K562 (cell line): ENCODE data around the gene MTPN. TPM values are rescaled to one million over a fixed set of nuclear protein-coding genes. Genes with fewer than 3 reads are reported as not detected.

Experiments
- CAMTA2 ChIP-seq: fragments of 250-450 bp; sonication (Bioruptor Pico); conservative IDR thresholded peaks from 2 replicates; pipeline ENCODE4 v1.5.1; 2022
- CCAR2 ChIP-seq: fragments of 200-400 bp; formaldehyde crosslinking; IDR thresholded peaks from 2 replicates; pipeline ENCODE4 v1.6.1; 2017; ENCODE audit warnings: mild to moderate bottlenecking, low read depth, low read length
- ETV1 ChIP-seq: fragments of 450-650 bp; conservative IDR thresholded peaks from 2 replicates; pipeline ENCODE4 v1.6.1; 2016; ENCODE audit warnings: missing genetic modification characterization, control low read depth, low read depth, missing compliant biosample characterization
- FOXJ2 ChIP-seq: fragments of 200-800 bp; sonication (Bioruptor generic); IDR thresholded peaks from 2 replicates; pipeline ENCODE4 v1.6.1; 2016; ENCODE audit warnings: missing genetic modification characterization, missing compliant biosample characterization
- FOXP1 ChIP-seq: sonication (generic); formaldehyde crosslinking; IDR thresholded peaks from 2 replicates; pipeline ENCODE4 v1.8.0; 2022; ENCODE audit warnings: mild to moderate bottlenecking, missing genetic modification reagents
- MTF1 ChIP-seq: fragments of 250-450 bp; sonication (Bioruptor Pico); IDR thresholded peaks from 2 replicates; pipeline ENCODE4 v1.9.0; 2021; ENCODE audit warnings: moderate library complexity, mild to moderate bottlenecking, inconsistent platforms, borderline replicate concordance
- NELFE ChIP-seq: IDR thresholded peaks from 2 replicates; pipeline ENCODE4 v1.6.1; 2011; ENCODE audit warnings: mild to moderate bottlenecking; ENCODE audit not compliant: insufficient read depth, insufficient read length
- TBL1XR1 ChIP-seq, 2 experiments: IDR thresholded peaks; 2 replicates each; pipeline ENCODE4 v1.6.1; 2012; ENCODE audit warnings: improper control_type of control experiment in 2 of 2, low read length in 2 of 2, mild to moderate bottlenecking in 1 of 2
- USF1 ChIP-seq: sonication (generic); formaldehyde crosslinking; IDR thresholded peaks from 2 replicates; pipeline ENCODE4 v1.9.0; 2022; ENCODE audit warnings: mild to moderate bottlenecking, missing genetic modification reagents
- ZNF24 ChIP-seq: fragments of 450-650 bp; IDR thresholded peaks from 2 replicates; pipeline ENCODE4 v1.6.1; 2016
- polyA plus RNA-seq, 8 experiments: library from polyadenylated mRNA; depleted of rRNA in 4 of 8; stranded (reverse) in 5 of 8; unstranded in 3 of 8; fragments of >200 nt; fragmentation: Nextera tagmentation in 2 of 8; fragmentation: Illumina TruSeq in 1 of 8; extraction: Ambion mirVana in 2 of 8; extraction: Trizol in 1 of 8; gene quantifications; 2 replicates each; pipeline versions ENCODE4 v1.2.1 to v1.2.3, GENCODE V29; 2011 to 2014; ENCODE audit warnings: inconsistent platforms in 1 of 8, missing spikeins in 1 of 8
- total RNA-seq, 7 experiments: library from RNA; depleted of rRNA in 6 of 7; stranded (reverse); fragments of >200 nt in 6 of 7; fragmentation: Illumina TruSeq in 2 of 7; extraction: Trizol in 2 of 7; gene quantifications; 2 replicates each; pipeline versions ENCODE4 v1.2.1 to v1.2.3, GENCODE V29; 2011 to 2021; ENCODE audit warnings: low replicate concordance in 1 of 7
- TF ChIP-seq, protein P1 (sequence below): fragments of 450-650 bp; IDR thresholded peaks from 2 replicates; pipeline ENCODE4 v1.6.1; 2016; ENCODE audit warnings: missing biosample characterization, missing genetic modification characterization
- TF ChIP-seq, protein P2 (sequence below): fragments of 250-450 bp; sonication (Bioruptor Pico); IDR thresholded peaks from 2 replicates; pipeline ENCODE4 v1.5.0; 2021; ENCODE audit warnings: mild to moderate bottlenecking, moderate library complexity
- TF ChIP-seq, protein P3 (sequence below): fragments of 450-650 bp; formaldehyde crosslinking; IDR thresholded peaks from 2 replicates; pipeline ENCODE4 v1.4.0; 2022; ENCODE audit warnings: mild to moderate bottlenecking, moderate library complexity
- TF ChIP-seq, protein P4 (sequence below): fragments of 250-450 bp; sonication (Bioruptor Pico); IDR thresholded peaks from 2 replicates; pipeline ENCODE4 v1.8.0; 2022; ENCODE audit warnings: inconsistent platforms, mild to moderate bottlenecking, moderate library complexity, borderline replicate concordance
- TF ChIP-seq, protein P5 (sequence below): IDR thresholded peaks from 2 replicates; pipeline ENCODE4 v1.6.1; 2011; ENCODE audit warnings: borderline replicate concordance, low read depth, mild to moderate bottlenecking, moderate library complexity, low read length; ENCODE audit not compliant: insufficient read depth, poor library complexity, severe bottlenecking

The MTPN gene
- total and polyA plus RNA-seq, 9 of the 15 experiments (the other 6 are each of a cell fraction or from before 2014, with no cell fraction given), result 68.5 to 261 (median 156) TPM

DNA sequence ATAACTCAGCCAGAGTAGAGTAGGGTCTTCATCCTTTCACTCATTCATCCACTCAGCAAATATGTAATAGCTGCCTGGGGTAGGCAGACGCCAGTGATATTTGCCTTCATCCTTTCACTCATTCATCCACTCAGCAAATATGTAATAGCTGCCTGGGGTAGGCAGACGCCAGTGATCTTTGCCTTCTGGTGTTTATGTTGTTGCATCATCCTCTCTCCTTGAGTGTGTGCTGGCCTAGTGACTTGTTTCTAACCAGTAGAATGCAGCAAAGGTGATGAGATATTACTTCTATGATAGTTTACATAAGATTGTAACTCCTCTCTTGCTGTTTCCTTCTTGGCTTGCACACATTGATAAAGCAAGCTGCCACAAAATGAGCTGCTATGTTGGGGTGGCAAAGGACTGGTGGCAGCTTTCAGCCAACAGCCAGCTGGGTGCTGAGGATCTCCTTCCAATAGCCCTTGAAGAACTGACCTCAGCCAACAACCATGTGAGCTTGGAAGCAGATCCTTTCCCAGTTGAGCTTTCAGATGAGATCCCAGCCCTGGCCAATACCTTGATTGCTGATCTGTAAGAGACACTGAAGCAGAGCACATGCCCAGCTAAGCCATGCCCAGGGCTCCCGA is 23.2 kb upstream of the MTPN start (continued):
- TF ChIP-seq, protein P1, sequence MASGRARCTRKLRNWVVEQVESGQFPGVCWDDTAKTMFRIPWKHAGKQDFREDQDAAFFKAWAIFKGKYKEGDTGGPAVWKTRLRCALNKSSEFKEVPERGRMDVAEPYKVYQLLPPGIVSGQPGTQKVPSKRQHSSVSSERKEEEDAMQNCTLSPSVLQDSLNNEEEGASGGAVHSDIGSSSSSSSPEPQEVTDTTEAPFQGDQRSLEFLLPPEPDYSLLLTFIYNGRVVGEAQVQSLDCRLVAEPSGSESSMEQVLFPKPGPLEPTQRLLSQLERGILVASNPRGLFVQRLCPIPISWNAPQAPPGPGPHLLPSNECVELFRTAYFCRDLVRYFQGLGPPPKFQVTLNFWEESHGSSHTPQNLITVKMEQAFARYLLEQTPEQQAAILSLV (tag), result peak; percentile 77
- TF ChIP-seq USF1 (0 out of 2 replicates have a peak, but pooled peaks have one; percentile 12), MTF1 (CRISPR knock-in tag) (no peak), ETV1 (tag) (no peak), FOXP1 (CRISPR knock-in tag) (0 out of 2 replicates have a peak, but pooled peaks have one; percentile 36), CAMTA2 (CRISPR knock-in tag) (no peak), ZNF24 (peak; percentile 52; the same call in 1 of the 2 replicates), CCAR2 (no peak), NELFE (no peak), TBL1XR1 (IDR thresholded peaks at IDR 0.05; ENCODE audit: low read length in 2 of 2) (no peak), FOXJ2 (tag) (peak; percentile 48; the same call in 1 of the 2 replicates)
- TF ChIP-seq, protein P2, sequence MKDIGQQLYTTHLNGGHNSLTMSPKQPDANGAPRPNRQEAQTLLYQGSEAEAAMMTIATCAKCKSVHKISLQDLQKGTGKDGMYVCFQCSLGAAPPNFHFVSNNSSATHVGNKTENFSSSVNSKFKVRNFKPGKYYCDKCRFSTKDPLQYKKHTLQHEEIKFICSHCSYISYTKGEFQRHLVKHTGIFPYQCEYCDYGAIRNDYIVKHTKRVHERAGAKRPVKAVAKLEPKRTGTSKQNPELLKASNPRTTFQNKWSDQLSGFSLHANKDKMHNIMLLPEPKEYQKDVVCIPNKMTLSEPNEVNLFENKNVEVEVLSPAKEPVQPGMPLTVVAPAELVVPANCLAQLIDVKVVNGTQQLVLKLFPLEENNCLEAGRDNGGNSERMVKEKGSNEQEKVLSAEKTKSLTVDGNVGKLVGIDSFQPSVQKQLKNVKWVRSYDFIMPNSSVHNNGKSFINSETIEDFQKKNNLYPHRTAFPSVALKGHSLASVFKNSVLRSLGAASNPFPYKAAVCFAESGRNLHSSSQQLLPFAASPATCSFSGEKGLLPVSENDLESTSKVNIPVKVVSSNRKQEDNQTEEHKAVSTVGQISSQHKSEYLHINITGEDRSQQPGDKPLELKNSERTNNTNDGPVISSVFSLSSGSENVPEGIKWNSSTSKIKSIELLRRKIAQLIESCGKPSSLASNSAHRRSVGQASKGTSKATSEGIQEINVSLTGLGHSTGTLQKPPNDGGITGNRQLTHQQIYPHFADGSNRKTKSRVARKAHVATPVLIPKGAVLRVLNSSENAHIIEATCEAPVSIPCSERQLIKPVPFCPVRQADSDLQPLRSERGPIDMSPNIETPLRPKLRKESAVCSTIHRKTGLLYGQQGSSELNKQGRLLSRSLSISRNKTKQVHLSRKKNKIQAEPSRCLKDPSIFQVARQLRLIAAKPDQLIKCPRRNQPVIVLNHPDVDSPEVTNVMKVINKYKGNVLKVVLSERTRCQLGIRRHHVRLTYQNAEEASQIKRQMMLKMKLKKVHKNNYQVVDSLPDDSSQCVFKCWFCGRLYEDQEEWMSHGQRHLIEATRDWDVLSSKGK (CRISPR knock-in tag), result no peak
- TF ChIP-seq, protein P3, sequence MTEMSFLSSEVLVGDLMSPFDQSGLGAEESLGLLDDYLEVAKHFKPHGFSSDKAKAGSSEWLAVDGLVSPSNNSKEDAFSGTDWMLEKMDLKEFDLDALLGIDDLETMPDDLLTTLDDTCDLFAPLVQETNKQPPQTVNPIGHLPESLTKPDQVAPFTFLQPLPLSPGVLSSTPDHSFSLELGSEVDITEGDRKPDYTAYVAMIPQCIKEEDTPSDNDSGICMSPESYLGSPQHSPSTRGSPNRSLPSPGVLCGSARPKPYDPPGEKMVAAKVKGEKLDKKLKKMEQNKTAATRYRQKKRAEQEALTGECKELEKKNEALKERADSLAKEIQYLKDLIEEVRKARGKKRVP (CRISPR knock-in tag), result peak; percentile 89
- TF ChIP-seq, protein P4, sequence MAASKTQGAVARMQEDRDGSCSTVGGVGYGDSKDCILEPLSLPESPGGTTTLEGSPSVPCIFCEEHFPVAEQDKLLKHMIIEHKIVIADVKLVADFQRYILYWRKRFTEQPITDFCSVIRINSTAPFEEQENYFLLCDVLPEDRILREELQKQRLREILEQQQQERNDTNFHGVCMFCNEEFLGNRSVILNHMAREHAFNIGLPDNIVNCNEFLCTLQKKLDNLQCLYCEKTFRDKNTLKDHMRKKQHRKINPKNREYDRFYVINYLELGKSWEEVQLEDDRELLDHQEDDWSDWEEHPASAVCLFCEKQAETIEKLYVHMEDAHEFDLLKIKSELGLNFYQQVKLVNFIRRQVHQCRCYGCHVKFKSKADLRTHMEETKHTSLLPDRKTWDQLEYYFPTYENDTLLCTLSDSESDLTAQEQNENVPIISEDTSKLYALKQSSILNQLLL (CRISPR knock-in tag), result no peak
- TF ChIP-seq, protein P5, sequence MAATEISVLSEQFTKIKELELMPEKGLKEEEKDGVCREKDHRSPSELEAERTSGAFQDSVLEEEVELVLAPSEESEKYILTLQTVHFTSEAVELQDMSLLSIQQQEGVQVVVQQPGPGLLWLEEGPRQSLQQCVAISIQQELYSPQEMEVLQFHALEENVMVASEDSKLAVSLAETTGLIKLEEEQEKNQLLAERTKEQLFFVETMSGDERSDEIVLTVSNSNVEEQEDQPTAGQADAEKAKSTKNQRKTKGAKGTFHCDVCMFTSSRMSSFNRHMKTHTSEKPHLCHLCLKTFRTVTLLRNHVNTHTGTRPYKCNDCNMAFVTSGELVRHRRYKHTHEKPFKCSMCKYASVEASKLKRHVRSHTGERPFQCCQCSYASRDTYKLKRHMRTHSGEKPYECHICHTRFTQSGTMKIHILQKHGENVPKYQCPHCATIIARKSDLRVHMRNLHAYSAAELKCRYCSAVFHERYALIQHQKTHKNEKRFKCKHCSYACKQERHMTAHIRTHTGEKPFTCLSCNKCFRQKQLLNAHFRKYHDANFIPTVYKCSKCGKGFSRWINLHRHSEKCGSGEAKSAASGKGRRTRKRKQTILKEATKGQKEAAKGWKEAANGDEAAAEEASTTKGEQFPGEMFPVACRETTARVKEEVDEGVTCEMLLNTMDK, result no peak
